HG02610 (cell line): ENCODE results near the gene NOX3.
A peak's percentile ranks its signal among the peaks of the same experiment; 100 is the strongest.
"Not testable (repeated sequence)": the region's sequence is repeated elsewhere in the genome, so short reads cannot be mapped to it uniquely, and the experiment has no call there.

ENCODE experiments used
- ATAC-seq: cut with Tn5 transposase; IDR thresholded peaks from one replicate; pipeline ENCODE4 v1.9.1; 2021; ENCODE audit warnings: mild to moderate bottlenecking, moderate library complexity; ENCODE audit not compliant: unreplicated experiment

Gene NOX3

DNA sequence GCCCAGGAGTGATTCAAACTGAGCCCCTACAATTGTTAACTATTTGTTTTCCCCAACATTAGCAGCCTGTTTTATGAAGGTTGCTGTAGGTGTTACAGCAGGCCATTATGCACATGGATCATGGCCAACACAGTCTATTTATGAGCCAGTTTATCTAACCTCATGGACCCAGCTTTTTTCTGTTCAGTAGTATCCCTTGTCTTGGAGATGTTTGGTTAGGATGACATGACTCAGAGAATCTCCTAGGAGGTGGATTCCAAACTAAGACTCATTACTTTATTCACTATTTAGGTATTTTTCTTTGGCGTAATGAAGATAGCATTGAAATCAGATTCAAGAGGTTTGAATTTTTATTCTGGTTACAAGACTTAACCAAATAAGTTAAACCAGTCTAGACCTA lies 78.6 kb downstream of the NOX3 start:
- no peak for ATAC-seq

DNA sequence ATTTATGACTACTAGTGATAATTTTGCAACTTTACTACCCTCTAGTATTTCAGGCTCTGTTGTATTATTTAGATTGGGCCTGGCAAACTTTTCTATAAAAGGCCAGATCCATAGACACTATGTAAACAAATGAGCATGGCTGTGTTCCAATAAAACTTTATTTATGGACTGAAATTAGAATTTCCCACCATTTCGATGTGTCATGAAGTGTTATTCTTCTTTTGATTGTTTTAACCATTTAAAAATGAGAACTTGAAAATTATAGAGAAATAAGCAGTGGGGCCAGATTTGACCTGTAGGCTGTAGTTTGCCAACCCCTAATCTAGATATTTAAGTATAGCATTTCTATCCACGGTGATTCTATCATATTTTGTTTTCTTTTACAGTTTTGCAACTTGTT lies 79.8 kb downstream of the NOX3 start:
- ATAC-seq: no peak

DNA sequence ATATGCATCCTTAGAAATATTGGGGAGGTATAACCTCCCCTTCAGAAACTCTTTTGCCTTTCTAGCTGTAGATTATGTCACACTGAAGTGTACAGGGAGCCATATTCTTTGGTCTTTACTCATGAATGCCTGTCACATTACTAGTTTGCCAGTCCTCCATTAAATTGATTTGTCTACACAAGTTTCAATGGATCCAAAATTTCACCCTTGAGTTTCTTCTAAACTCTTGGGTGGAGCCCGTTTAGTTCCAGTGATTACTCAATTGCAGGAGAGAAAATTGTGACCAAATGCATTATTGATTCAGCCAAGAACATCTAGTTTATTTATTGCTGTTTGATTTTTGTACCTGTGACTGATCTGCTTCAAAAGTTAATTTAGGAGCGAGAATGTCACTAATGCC lies 81.0 kb downstream of the NOX3 start:
- ATAC-seq: no peak

DNA sequence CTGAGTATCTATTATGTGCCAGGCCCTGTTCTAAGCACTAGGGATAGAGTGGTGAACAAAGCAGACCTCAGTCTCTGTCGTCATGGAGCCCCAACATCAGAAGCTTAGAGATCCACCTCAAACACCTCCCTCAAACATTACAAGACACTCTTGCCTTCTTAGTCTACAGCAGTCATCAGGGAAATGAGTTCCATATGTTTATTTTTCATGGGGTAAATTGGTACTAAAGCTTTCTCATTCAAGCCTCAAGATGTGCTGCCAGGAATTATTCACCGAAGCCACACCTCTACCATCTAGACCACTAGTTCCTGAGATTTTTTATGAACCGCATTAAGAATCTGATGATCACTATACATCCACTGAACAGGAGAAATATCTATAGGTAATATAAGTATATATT lies 82.4 kb downstream of the NOX3 start:
- ATAC-seq: no peak

DNA sequence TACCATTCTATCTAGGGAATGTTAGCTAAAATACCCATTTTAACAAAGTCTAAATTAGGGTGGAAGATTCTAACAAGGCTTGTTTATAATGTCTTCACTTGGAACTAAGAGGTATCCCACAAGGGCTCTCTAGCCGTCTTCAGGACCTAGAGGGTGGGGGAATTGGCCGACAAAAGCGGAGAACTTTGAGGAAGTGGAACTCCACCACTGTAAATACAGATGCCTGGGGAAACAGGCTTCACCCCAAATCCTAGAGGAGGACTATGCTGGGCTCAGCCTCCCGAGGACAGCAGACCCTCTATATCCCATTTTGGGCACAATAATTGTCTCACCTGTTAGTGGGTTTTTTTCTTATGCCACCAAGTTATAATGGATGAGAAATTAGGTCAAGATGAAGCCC lies 83.4 kb downstream of the NOX3 start:
- ATAC-seq: no peak

DNA sequence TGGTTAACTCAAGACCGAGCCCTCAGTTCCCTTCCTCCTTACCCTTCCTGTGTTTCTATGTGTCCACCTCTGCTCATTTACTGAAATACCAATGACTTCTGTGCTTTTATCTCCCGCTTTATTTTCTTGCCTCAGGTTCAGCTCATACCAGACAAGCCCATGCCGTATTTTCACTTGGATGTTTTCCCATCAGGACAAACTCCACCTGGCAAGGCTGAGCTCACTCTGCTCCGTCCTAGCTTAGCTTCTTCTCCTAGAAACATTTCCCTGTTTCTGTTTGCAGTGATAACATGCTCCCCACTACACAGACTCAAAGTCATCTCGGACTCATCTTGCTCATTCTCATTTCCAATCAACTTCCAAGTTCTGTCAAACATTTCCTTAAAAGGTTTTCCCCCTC lies 84.4 kb downstream of the NOX3 start:
- no peak for ATAC-seq

DNA sequence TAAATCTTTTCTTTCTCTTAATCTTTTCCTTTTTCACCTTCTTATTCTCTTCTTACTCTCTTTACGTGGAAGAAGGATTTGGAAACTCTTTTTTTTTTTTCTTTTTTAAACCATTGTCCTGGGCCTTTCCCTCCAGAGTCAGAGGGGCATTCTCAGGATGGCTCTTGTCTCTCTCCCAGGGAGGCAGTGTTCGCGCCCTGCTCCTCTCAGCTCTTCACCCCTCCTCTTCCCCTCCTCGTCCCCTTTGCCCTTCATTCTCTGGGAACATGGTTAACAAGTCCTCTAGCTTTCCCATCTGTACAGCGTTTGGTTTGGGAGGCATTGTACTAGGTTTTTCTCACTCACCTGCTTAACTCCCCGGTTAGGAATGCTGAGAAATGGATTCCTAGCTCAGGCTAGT lies 89.3 kb downstream of the NOX3 start:
- no peak for ATAC-seq

DNA sequence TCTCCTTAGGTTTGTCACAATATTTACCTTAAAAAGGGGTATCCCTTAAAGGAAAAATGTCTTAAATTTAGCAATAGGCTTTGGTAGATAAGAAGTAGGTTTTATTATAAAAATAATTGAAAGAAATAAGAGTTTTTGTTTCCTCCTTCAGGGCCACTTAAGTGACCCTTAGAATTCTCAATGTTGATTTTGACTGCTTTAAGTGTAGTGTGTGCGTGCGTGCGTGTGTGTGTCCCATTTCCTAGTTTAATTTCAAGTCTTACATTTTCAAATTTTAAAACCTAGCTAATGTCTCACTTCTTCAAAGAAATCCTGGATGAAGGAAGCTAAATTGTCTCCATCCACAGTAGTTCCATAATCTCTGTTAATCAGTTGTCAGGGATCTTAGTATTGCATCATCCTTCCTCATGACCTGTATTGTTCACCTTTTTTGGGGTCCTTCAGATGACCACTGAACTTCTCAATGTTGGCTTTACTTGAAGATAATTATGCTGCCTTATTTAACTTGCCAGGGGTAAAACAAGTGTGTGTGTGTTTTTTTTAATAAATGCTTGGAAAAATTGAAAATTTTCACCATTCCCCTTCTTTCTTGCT lies 90.7 kb downstream of the NOX3 start:
- ATAC-seq: no peak

DNA sequence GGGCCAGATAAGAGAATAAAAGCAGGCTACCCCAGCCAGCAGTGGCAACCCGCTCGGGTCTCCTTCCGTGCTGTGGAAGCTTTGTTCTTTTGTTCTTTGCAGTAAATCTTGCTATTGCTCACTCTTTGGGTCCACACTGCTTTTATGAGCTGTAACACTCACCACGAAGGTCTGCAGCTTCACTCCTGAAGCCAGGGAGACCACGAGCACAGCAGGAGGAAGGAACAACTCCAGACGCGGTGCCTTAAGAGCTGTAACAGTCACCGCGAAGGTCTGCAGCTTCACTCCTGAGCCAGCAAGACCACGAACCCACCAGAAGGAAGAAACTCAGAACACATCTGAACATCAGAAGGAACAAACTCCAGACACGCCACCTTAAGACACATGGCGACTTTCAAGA lies 91.6 kb downstream of the NOX3 start:
- ATAC-seq: not testable (repeated sequence)

DNA sequence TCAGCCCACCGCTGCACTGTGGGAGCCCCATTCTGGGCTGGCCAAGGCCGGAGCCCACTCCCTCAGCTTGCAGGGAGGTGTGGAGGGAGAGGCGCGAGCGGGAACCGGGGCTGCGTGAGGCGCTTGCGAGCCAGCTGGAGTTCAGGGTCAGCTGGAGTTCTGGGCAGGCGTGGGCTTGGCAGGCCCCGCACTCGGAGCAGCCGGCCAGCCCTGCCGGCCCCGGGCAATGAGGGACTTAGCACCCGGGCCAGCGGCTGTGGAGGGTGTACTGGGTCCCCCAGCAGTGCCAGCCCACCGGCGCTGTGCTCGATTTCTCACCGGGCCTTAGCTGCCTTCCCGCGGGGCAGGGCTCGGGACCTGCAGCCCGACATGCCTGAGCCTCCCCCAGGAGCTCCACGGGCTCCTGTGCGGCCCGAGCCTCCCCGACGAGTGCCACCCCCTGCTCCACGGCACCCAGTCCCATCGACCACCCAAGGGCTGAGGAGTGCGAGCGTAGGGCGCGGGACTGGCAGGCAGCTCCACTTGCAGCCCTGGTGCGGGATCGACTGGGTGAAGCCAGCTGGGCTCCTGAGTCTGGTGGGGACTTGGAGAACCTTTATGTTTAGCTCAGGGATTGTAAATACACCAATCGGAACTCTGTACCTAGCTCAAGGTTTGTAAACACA lies 92.5 kb downstream of the NOX3 start:
- ATAC-seq: not testable (repeated sequence)

DNA sequence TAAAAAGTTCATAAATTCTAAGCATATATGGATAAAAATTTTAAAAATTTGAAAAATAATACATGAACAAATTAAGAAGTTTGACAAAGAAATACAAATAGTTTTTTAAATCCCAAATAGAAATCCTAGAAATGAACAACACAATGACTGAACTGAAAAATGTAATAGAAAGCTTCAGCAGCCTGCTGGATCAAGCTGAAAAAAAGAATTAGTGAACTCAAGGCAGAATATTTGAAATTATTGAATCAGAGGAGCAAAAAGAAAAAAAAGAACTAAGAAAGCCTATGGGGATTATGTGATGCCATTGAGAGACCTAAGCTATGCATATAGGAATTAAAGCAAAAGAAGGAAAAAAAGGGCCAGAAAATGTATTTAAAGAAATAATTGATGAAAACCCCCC lies 101.5 kb downstream of the NOX3 start:
- ATAC-seq: no peak

DNA sequence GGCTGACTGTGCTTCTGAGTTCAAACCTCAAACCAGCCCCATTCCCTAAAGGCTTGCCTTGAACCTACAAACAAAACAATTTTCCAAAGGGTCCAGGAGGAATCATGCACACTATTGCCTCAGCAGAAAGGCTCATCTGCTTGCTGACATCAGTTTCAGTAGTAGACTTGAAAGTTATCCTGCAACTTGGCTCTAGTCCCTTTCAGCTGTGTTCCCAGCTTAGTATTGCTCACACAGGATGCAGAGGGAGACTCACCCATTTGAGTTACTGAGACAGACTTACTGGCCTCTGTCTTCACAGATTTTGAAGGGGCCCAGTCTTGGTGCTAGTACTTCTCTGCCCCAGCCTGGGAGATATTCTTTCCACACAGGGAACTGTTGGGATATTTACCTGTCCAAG lies 102.8 kb downstream of the NOX3 start:
- ATAC-seq: no peak

DNA sequence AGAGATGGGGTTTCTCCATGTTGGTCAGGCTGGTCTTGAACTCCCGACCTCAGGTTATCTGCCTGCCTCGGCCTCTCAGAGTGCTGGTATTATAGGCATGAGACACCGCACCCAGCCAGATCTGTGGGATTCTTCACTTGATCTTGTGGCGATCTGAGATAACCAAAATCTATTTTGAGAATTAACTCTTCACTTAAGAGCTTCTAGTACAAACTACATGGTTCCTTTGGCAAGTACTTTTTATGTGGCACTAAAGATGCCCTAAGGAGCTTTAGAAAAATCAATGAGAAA lies 103.6 kb downstream of the NOX3 start:
- ATAC-seq: no peak

DNA sequence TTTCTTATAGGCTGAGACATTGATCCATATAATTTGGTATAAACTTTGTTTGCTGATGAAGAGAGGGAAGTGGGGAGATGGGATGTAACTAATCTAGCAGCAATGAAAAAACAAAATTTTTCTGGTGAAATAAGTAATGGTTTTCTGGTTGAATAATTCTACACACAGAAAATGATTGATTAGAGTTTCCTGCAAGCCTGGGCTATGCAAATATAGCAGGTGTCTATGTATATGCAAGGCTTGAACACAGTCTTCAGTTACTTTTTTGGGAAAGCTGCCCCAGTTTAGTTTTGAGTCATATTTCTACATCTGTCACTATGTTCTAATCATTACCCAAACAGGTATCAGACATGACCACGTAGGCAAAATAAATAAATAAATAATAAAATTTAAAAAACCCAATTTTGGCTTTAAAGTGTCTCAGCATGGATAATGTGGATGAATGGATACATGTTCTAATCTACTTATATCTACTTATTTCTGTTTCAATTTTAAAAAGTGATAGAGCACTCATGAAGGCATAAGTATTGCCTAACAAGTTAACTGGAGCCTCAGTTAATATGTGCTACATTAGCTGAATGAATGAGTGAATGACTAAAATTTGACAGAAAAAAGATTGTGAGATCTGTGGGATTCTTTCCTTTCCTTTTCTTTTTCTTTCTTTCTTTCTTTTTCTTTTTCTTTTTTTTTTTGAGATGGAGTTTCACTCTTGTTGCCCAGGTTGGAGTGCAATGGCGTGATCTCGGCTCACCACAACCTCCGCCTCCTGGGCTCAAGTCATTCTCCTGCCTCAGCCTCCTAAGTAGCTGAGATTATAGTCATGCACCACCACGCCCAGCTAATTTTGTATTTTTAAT lies 104.1 kb downstream of the NOX3 start:
- ATAC-seq: peak; percentile 98

DNA sequence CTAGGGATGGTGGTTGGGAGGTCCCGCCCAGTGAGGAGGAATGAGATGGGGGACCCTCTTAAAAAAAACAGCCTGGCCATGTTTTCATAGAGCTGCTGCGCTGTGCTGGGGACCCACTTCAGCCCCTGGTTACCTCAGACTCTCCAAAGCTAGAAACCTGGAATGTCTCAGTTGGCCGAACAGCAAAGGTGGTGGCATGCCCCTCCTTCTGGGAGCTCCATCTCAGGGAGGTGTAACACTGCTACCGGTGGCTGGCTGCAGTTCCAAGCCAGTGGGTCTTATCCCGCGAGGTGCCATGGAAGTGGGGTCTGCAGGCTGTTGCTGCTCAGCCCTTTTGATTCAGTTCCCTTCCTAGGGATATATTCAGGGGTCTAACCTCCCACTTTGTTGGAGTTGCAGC lies 105.7 kb downstream of the NOX3 start:
- no peak for ATAC-seq

DNA sequence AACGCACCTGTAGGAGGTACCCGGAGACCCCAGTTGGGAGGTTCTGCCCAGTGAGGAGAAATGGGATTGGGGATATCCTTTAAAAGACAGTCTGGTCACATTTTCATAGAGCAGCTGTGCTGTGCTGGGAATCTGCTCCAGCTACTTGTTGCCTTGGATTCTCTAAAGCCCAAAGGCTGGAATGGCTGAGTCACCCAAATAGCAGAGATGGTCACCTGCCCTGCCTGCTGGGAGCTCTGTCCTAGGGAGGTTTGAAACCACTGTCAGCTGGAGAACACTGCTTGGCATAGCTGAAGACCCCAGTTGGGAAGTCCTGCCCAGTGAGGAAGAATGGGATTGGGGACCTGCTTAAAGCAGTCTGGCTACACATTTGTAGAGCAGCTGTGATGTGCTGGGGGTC lies 106.5 kb downstream of the NOX3 start:
- no peak for ATAC-seq

DNA sequence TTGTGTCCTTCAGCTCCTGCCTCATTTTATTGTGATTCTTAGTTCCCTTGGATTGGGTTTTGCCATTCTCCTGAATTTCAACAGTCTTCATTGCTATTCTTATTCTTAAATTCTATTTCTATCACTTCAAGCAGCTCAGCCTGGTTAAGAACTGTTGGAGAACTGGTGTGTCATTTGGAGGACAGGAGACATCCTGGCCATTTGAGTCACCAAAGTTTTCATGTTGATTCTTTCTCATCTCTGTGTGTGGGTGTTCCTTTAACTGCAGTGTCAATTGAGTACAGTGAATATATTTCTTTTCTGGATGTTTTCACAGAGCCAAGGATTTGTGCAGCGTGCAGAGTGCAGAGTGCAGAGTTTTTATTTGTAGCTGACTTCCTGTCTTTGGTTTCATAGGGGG lies 107.8 kb downstream of the NOX3 start:
- ATAC-seq: no peak

DNA sequence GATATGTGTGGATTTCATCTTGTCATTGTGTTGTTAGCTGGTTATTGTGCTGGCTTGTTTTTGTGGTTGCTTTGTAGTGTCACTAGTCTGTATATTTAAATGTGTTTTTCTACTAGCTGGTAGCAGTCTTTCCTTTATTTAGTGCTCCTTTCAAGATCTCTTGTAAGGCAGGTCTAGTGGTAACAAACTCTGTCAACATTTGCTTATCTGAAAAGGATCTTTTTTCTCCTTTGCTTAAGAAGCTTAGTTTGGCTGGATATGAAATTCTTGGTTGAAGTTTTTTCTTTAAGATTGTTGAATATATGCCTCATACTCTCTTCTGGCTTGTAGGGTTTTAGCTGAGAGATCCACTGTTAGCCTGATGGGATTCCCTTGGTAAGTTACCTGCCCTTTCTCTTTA lies 108.7 kb downstream of the NOX3 start:
- no peak for ATAC-seq
